Peyer's patch (tissue), 4 donors: ENCODE measurements around the gene COL28A1. TPM values are rescaled to one million over a fixed set of nuclear protein-coding genes. Genes with fewer than 3 reads are reported as not detected.
"Not testable (repeated sequence)": the region's sequence is repeated elsewhere in the genome, so short reads cannot be mapped to it uniquely, and the experiment has no call there.

Source experiments
- DNase-seq, 3 donors: peaks; one replicate each; pipeline ENCODE4 v3.0.0-alpha.2; 2017 to 2019
- H3K27ac ChIP-seq, 4 donors: fragments of 200-600 bp; sonication (generic); one replicate each; pipeline ENCODE4 v1.5.1; 2016 to 2019
- H3K27me3 ChIP-seq, 2 donors: fragments of 200-600 bp; sonication (generic); one replicate each; pipeline ENCODE4 v1.5.1; 2019
- H3K36me3 ChIP-seq, 3 donors: fragments of 200-600 bp; sonication (generic); one replicate each; pipeline ENCODE4 v1.5.1; 2016 to 2019
- H3K4me1 ChIP-seq, 4 donors: fragments of 200-600 bp; sonication (generic); one replicate each; pipeline ENCODE4 v1.5.1; 2016 to 2019
- H3K4me3 ChIP-seq, 4 donors: fragments of 200-600 bp; sonication (generic); 1 replicate in 3 of 4; 2 replicates in 1 of 4; pipeline ENCODE4 v1.5.1; 2016 to 2019; ENCODE audit warnings: mild to moderate bottlenecking in 1 of 4
- H3K9me3 ChIP-seq, 4 donors: fragments of 200-600 bp; sonication (generic); one replicate each; pipeline ENCODE4 v1.5.1; 2016 to 2019; ENCODE audit warnings: mild to moderate bottlenecking in 1 of 4
- CTCF ChIP-seq, 6 experiments: fragments of 450-650 bp in 4 of 6; fragments of 200-600 bp in 2 of 6; sonication (generic) in 1 of 6; IDR thresholded peaks; one replicate each; pipeline ENCODE4 v1.5.1; 2017 to 2019; ENCODE audit warnings: antibody characterized with exemption in 6 of 6, mild to moderate bottlenecking in 3 of 6, moderate library complexity in 1 of 6
- POLR2A ChIP-seq, 2 donors: fragments of 450-650 bp; IDR thresholded peaks; one replicate each; pipeline ENCODE4 v1.5.1; 2017; ENCODE audit warnings: antibody characterized with exemption in 2 of 2, mild to moderate bottlenecking in 2 of 2, moderate library complexity in 2 of 2
- total RNA-seq, 4 donors: library from RNA; depleted of rRNA; stranded (reverse); fragments of >200 nt; gene quantifications; one replicate each; pipeline ENCODE4 v1.1.0, GENCODE V29; 2016

COL28A1 gene
- total RNA-seq, 4 donors from 2014 or later, result 1.4 to 5.8 (median 1.9) TPM

GRCh38 chr7:7481802-7482201 lies 53.9 kb downstream of the COL28A1 start:
- Histone ChIP-seq H3K36me3 (no peaks in the 10 kb centered on the region), H3K27ac (no peak overlapping the region), H3K9me3 (no peaks in the 10 kb centered on the region), H3K27me3 (no peaks in the 10 kb centered on the region), H3K4me3 (no peak overlapping the region), H3K4me1 (no peaks in the 10 kb centered on the region)
- TF ChIP-seq POLR2A (IDR thresholded peaks at IDR 0.05) (no peak), CTCF (IDR thresholded peaks at IDR 0.05) (no peak)
- DNase-seq, result no peak

- DNase-seq, result no peak
- Histone ChIP-seq H3K27ac (no peak overlapping the region), H3K9me3 (no peaks in the 10 kb centered on the region), H3K4me1 (no peaks in the 10 kb centered on the region), H3K4me3 (no peak overlapping the region), H3K36me3 (no peaks in the 10 kb centered on the region), H3K27me3 (no peaks in the 10 kb centered on the region)
- TF ChIP-seq CTCF (IDR thresholded peaks at IDR 0.05) (no peak), POLR2A (IDR thresholded peaks at IDR 0.05) (no peak)
Observed at GRCh38 chr7:7479275-7479805, 56.3 kb downstream of the COL28A1 start.

GRCh38 chr7:7478569-7478968 lies 57.1 kb downstream of the COL28A1 start:
- TF ChIP-seq CTCF (IDR thresholded peaks at IDR 0.05), result no peak
- no peak for TF ChIP-seq POLR2A (IDR thresholded peaks at IDR 0.05)
- Histone ChIP-seq H3K9me3 (no peaks in the 10 kb centered on the region), H3K4me3 (no peak overlapping the region)

GRCh38 chr7:7477641-7478040 lies 58.0 kb downstream of the COL28A1 start:
- H3K4me1 ChIP-seq, H3K4me3 ChIP-seq, H3K36me3 ChIP-seq, H3K9me3 ChIP-seq, DNase-seq, H3K27me3 ChIP-seq, H3K27ac ChIP-seq: not testable (repeated sequence)

More at GRCh38 chr7:7478569-7478968, 57.1 kb downstream of the COL28A1 start:
- Histone ChIP-seq H3K27ac (no peak overlapping the region), H3K27me3 (no peaks in the 10 kb centered on the region), H3K4me1 (no peaks in the 10 kb centered on the region), H3K36me3 (no peaks in the 10 kb centered on the region)
- DNase-seq, result no peak

- H3K27me3 ChIP-seq, result no peaks in the 10 kb centered on the region
- no peak for TF ChIP-seq CTCF (IDR thresholded peaks at IDR 0.05)
- DNase-seq, result no peak
- H3K9me3 ChIP-seq, result no peaks in the 10 kb centered on the region
- H3K4me1 ChIP-seq, result no peaks in the 10 kb centered on the region
- no peaks in the 10 kb centered on the region for H3K36me3 ChIP-seq
- no peak overlapping the region for H3K27ac ChIP-seq
- no peak overlapping the region for H3K4me3 ChIP-seq
Observed at GRCh38 chr7:7476381-7476780, 59.3 kb downstream of the COL28A1 start.

- DNase-seq, result no peak
- H3K27me3 ChIP-seq, result no peaks in the 10 kb centered on the region
- H3K9me3 ChIP-seq, result no peaks in the 10 kb centered on the region
- TF ChIP-seq CTCF (IDR thresholded peaks at IDR 0.05) (no peak), POLR2A (IDR thresholded peaks at IDR 0.05) (no peak)
- no peak overlapping the region for H3K4me3 ChIP-seq
- no peaks in the 10 kb centered on the region for H3K4me1 ChIP-seq
- H3K27ac ChIP-seq, result no peak overlapping the region
- no peaks in the 10 kb centered on the region for H3K36me3 ChIP-seq
Observed at GRCh38 chr7:7475601-7476000, 60.1 kb downstream of the COL28A1 start.
